PFSK-1 (cell line): ENCODE data around the gene P2RY13.

Source experiments
- FOXP2 ChIP-seq: optimal IDR thresholded peaks from 2 replicates; pipeline ENCODE3; 2011; ENCODE audit warnings: borderline replicate concordance, control low read depth, inconsistent platforms; ENCODE audit not compliant: insufficient read depth; ENCODE audit errors: extremely low read length, extremely low read depth
- POLR2AphosphoS5 ChIP-seq: IDR thresholded peaks from 2 replicates; pipeline ENCODE4 v1.6.1; 2012; ENCODE audit warnings: low read depth, mild to moderate bottlenecking, control low read depth, low read length, moderate library complexity
- REST ChIP-seq, 2 experiments: IDR thresholded peaks; 2 replicates each; pipeline versions ENCODE4 v1.6.1 to v1.8.0; 2011 to 2012; ENCODE audit warnings: low read depth in 2 of 2, low read length in 2 of 2, control low read depth in 1 of 2, inconsistent platforms in 1 of 2, mild to moderate bottlenecking in 1 of 2, moderate library complexity in 1 of 2; ENCODE audit not compliant: insufficient read depth in 1 of 2
- SIN3A ChIP-seq: IDR thresholded peaks from 2 replicates; pipeline ENCODE4 v1.6.1; 2012; ENCODE audit warnings: mild to moderate bottlenecking, low read length, moderate library complexity, borderline replicate concordance; ENCODE audit not compliant: insufficient read depth
- TAF1 ChIP-seq: IDR thresholded peaks from 2 replicates; pipeline ENCODE4 v1.6.1; 2012; ENCODE audit warnings: low read length, control low read depth, borderline replicate concordance; ENCODE audit not compliant: insufficient read depth

P2RY13 gene

GRCh38 chr3:151282921-151283320, 46.4 kb downstream of the P2RY13 start:
- TF ChIP-seq POLR2AphosphoS5 (no peak), FOXP2 (no peak), SIN3A (no peak), REST (IDR thresholded peaks at IDR 0.05; ENCODE audit: insufficient read depth in 1 of 2, low read depth in 2 of 2, low read length in 2 of 2) (no peak), TAF1 (no peak)

- TF ChIP-seq REST (IDR thresholded peaks at IDR 0.05; ENCODE audit: insufficient read depth in 1 of 2, low read depth in 2 of 2, low read length in 2 of 2) (no peak), POLR2AphosphoS5 (no peak), TAF1 (no peak), FOXP2 (no peak), SIN3A (no peak)
Observed at GRCh38 chr3:151281671-151282324, 47.6 kb downstream of the P2RY13 start.

- TF ChIP-seq TAF1 (no peak), REST (IDR thresholded peaks at IDR 0.05; ENCODE audit: insufficient read depth in 1 of 2, low read depth in 2 of 2, low read length in 2 of 2) (no peak), POLR2AphosphoS5 (no peak), FOXP2 (no peak), SIN3A (no peak)
Observed at GRCh38 chr3:151278230-151278629, 51.1 kb downstream of the P2RY13 start, which contains the start of gene P2RY14. TSS of gene P2RY14 (minus strand) at chr3:151278542. CDS start at chr3:151214316, 64,226 bp downstream.

- TF ChIP-seq FOXP2 (no peak), POLR2AphosphoS5 (no peak), TAF1 (no peak), SIN3A (no peak)
Observed at GRCh38 chr3:151276687-151277042, 52.7 kb downstream of the P2RY13 start.
